NT2/D1 (cell line): ENCODE measurements around the gene SLC25A21.
"Not testable (repeated sequence)": the region's sequence is repeated elsewhere in the genome, so short reads cannot be mapped to it uniquely, and the experiment has no call there.

Experiments used
- SUZ12 ChIP-seq: IDR thresholded peaks from 2 replicates; pipeline ENCODE4 v1.6.1; 2011; ENCODE audit not compliant: insufficient read length, insufficient read depth; ENCODE audit errors: extremely low read depth
- YY1 ChIP-seq: IDR thresholded peaks from 2 replicates; pipeline ENCODE4 v1.6.1; 2011; ENCODE audit not compliant: insufficient read length, insufficient read depth
- ZNF274 ChIP-seq: IDR thresholded peaks from 2 replicates; pipeline ENCODE4 v1.6.1; 2011; ENCODE audit warnings: mild to moderate bottlenecking, low read depth, low read length

- not testable (repeated sequence) for TF ChIP-seq ZNF274, YY1, SUZ12
These were observed 17.3 kb upstream of the SLC25A21 start for GRCh38 chr14:37189733-37190132.
